ENCODE results near the gene GPR108.
"Not testable (repeated sequence)": the region's sequence is repeated elsewhere in the genome, so short reads cannot be mapped to it uniquely, and the experiment has no call there.

GPR108 gene

DNA sequence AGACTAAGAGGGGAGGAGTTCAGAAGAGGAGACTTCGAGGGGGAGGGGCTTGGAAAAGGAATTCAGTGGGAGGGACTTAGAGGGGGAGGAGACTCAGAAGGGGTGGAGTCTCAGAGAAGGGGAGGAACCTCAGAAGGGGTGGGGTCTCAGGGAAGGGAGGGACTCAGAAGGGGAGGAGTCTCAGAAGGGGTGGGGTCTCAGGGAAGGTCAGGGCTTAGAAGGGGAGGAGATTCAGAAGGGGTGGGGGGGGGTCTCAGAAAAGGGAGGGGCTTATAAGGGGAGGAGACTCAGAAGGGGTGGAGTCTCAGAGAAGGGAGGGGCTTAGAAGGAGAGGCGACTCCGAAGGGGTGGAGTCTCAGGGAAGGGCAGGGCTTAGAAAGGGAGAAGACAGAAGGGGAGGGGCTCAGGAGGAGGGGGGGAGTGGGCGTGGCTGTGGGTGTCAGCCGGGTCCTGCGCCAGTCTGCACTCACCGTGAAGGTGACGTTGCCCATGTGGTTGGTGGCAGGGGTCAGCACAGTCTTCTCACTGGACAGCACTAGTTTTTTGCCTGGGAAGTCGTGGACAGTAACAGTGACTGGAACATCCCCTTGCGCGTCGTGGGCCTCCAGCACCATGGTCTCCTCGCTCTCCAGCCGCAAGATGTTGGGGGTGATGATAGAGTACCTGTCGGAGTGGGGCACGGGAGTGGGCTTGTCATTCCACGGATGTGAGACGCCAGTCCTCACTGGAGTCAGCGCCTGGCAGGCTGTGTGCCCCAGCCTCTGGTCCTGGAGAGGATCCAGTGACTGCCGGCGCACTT lies 18.4 kb downstream of the GPR108 start:
- DNase-seq, result no peak

- DNase-seq, result no peak
Observed at GRCh38 chr19:6718111-6718740, 19.2 kb downstream of the GPR108 start.

DNA sequence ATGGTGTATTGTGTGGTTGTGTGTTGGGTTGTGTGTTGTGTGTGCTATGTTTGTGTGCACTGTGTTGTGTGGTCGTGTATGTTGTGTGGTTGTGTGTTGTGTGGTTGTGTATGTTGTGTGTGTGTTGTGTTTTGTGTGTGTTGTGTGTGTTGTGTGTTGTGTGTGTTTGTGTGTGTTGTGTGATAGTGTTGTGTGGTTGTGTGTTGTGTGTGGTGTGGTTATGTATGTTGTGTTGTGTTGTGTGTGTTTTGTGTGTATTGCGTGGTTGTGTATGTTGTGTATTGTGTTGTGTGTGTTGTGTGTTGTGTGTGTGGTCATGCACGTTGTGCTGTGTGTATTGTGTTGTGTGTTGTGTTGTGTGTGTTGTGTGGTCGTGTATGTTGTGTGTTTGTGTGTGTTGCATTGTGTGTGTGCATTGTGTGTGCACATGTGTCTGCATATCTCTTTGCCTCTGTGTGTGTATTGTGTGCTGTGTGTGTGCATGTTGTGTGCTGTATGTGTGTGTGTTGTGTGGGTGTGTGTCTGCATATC lies 19.9 kb downstream of the GPR108 start:
- no peak for DNase-seq

- DNase-seq, result no peak
Observed at GRCh38 chr19:6717036-6717435, 20.3 kb downstream of the GPR108 start.

DNA sequence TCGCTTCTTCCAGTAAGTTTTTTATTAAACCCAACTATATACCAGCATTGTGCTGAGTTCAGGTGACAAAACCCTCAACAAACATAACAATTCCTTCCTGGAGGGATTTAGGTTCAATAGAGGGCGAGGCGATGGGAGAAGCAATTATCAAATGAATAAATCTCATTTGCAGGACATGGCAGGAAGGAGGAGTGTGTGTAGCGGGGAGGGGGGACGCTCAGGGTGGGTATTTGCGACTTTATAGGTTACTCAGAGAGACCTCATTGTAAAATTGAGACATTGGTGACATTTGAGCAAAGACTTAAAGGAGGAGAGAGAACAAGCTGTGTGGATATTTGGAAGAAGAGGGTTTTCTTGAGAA lies 20.8 kb downstream of the GPR108 start:
- DNase-seq, result no peak

GRCh38 chr19:6714749-6715555 lies 22.4 kb downstream of the GPR108 start:
- DNase-seq, result no peak

- no peak for DNase-seq
Observed at GRCh38 chr19:6713773-6714692, 23.3 kb downstream of the GPR108 start.

DNA sequence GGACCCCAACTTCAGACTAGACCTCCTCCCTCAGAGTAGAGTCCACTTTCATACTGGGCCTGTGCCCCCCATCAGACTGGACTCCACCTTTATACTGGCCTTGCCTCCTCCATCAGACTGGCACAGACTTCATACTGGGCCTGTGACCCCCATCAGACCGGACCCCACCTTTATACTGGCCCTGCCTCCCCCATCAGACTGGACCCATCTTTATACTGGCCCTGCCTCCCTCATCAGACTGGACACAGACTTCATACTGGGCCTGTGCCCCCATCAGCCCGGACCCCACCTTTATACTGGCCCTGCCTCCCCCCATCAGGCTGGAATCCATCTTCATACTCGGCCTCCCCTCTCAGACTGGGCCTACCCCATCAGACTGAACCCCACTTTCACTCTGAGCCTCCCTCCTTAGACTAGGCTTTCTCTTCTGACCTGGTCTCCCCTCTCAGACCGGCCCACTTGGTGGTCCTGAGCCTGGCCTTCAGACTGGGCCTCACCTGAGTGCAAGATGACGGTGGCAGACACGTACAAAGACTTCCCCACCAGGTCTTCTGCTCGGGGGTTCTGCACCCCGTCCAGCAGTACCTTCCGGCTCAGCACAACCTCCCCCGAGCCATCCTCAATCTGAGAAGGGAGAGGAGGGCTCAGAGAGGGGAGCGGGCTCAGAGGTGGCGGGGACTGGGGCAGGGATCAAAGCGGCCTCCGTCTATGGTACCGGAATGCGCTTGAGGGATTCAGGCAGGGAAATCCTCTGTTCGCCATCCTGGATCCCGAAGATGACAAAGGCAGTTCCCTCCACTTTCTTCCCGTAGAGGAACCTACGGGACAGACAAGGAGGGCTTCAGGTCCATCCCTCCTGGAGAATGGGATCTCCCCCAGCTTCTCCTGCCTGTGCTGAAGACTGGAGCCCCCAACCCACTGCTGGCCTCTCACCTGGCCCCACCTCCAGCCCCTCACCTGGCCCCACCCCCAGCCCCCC lies 24.4 kb downstream of the GPR108 start:
- DNase-seq, result no peak

GRCh38 chr19:6712231-6712630 lies 25.1 kb downstream of the GPR108 start:
- DNase-seq, result no peak

GRCh38 chr19:6711605-6712004 lies 25.8 kb downstream of the GPR108 start:
- DNase-seq, result no peak

- DNase-seq, result no peak
Observed at GRCh38 chr19:6711078-6711361, 26.4 kb downstream of the GPR108 start.

DNA sequence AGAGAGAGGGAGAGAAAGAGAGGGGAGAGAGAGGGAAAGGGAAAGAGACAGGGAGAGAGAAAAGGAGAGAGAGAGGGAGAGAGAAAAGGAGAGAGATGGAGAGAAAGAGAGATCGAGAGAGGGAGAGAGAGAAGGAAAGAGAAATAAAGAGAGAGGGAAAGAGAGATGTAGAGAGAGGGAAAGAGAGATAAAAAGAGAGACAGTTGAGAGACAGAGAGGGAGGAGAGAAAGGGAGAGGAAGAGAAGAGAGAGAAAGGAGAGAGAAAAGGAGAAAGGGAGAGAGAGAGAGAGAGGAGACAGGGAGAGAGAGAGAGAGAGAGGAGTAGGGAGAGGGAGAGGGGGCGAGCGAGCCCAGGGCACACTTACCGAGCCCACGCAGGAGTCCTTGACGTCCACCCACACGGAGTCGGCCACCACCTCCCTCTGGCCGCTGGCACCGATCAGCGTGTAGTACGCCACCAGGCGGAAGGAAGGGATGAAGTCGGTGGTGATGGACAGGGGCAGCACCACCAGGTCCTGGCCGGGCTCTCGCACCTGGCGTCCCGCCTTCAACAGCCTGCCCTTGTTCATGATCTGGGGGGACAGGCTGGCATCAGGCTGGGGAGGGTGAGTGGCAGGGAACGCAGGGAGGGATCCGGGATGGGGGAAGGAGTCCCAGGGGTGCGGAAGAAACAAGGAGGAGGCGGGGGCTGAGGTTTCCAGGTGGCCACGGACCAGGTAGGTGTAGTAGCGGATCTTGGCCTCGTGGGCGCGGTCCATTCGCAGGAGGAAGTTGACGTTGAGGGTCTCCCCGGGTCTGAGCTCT lies 26.9 kb downstream of the GPR108 start:
- no peak for DNase-seq

DNA sequence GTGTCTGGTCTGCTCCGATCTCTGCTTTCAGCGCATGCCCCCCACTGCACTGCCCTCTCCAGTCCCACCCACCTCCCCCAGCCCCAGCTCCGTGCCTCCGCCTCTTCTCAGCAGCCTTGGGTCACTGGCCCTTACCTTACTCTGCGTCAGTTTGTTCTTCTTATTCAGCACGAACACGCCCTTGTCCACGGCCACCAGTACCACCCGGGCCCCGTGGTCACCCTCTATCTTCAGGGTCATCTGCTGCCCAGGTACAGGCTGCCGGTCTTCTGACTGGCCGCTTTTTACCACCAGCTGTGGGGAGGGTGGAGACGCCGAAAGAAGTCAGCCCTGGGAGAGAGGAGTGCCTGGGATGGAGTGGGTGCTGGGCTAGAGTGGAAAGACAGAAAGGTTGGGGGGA lies 27.8 kb downstream of the GPR108 start:
- no peak for DNase-seq

- DNase-seq, result not testable (repeated sequence)
Observed at GRCh38 chr19:6708913-6709312, 28.5 kb downstream of the GPR108 start.

- no peak for DNase-seq
Observed at GRCh38 chr19:6708346-6708745, 29.0 kb downstream of the GPR108 start.

DNA sequence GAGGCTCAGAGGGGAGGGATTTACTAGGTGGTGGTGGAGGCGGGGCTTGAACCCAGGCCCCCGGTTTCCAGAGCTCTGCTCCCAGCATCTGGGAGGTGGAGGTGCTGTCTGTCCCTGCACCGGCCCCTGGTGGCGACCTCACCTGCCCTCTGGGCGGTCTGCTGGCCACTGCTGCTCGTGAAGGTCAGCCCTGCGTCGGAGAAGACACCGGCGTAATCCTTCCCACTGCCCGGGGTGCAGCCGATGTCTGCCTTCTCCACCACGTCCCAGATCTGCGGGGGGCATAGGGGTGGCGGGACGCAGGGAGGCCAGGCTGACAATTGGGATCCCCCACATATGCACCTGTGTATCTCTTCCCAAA lies 29.7 kb downstream of the GPR108 start:
- DNase-seq, result no peak

DNA sequence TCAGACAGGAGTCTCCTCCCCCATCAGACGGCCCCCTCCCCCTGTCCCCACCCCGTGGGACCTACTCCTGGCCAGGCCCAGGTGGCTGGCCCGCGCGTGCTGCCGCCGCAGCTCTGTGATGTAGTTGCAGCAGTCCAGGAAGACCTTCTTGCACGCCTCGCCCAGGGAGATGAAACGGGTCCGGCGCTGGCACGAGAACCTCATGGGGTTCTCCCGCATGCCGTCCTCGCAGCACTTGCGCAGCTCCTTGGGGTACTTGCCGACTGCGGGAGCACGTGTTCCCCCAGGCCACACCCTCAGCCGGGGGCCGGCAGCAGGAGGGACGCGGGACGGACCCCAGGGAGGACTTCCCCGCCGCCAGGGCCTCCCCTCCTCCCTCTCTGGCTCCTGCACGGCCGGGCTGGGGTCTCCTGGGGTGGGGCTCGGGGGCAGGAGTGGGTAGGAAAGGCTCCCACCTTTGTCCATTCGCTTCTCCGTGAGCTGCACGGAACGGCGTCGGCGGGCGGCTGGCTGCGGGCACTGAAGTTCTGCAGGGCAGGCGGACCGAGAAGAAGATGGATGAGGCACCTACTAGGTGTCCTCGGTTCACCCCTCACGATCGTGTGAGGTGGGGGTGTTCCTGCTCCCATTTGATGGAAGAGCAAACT lies 30.2 kb downstream of the GPR108 start:
- no peak for DNase-seq

DNA sequence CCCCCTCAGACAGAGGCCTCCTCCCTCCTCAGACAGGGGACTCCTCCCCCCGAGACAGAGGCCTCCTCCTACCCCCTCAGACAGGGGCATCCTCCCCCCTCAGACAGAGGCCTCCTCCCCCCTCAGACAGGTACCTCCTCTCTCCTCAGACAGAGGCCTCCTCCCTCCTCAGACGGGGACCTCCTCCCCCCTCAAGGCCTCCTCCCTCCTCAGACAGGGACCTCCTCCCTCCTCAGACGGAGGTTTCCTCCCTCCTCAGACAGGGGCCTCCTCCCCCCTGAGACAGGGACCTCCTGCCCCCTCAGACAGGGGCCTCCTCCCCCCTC lies 30.8 kb downstream of the GPR108 start:
- DNase-seq, result no peak

DNA sequence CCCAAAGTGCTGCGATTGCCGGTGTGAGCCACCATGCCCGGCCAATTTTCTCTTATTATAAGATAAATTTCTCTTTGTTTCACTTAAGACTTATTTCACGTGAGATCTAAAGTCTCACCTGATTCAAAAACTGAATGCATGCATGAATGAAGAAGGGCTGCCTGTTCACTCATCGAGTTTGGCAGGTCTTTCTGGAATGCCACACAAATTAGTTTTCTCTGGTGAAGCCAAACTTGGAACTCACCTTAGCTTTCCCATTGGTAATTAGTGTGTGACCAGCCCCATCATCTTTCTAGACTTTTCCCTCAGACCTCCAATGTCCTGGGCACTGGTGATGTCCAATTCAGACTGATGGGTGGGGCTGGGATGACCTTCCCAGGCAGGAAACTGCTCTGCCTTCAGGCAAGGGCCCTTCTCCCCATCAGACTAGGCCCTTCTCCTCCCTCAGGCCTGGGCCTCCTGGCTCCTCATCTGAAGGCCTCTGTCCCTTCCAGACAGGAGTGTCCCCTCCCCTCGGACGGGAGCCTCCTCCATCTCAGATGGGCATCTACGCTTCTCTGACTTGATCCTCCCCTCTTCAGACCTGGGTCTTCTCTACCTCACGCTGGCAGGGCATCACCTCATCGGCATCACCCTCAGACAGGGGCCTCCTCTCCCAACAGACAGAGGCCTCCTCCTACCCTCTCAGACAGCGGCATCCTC lies 31.3 kb downstream of the GPR108 start:
- DNase-seq, result no peak
